SK-N-SH treated with all-trans-retinoic acid at 6 μM for 48 hours (cell line): Measurements from ENCODE around the gene LSAMP.
A peak's percentile ranks its signal among the peaks of the same experiment; 100 is the strongest.

Source experiments
- ATAC-seq: fragments of 200-7000 bp; cut with Tn5 transposase; 3 replicates; pipeline ENCODE4 v1.9.1; 2020; ENCODE audit warnings: mild to moderate bottlenecking, moderate library complexity
- ARNTL ChIP-seq: fragments of 450-650 bp; formaldehyde crosslinking; IDR thresholded peaks from 2 replicates; pipeline ENCODE4 v1.5.0; 2020; ENCODE audit warnings: low read depth, mild to moderate bottlenecking, moderate library complexity, borderline replicate concordance
- BACH2 ChIP-seq: fragments of 250-450 bp; sonication (Bioruptor Pico); IDR thresholded peaks from 2 replicates; pipeline ENCODE4 v1.9.0; 2021; ENCODE audit warnings: mild to moderate bottlenecking, borderline replicate concordance
- CREB5 ChIP-seq: fragments of 250-450 bp; sonication (Bioruptor Pico); IDR thresholded peaks from 2 replicates; pipeline ENCODE4 v1.5.1; 2020; ENCODE audit warnings: low read depth, mild to moderate bottlenecking, moderate library complexity
- CSDC2 ChIP-seq: fragments of 250-450 bp; sonication (Bioruptor Pico); IDR thresholded peaks from 2 replicates; pipeline ENCODE4 v1.5.0; 2020; ENCODE audit warnings: mild to moderate bottlenecking, moderate library complexity
- CSRNP3 ChIP-seq: fragments of 250-450 bp; sonication (Bioruptor Pico); IDR thresholded peaks from 2 replicates; pipeline ENCODE4 v1.5.1; 2021; ENCODE audit warnings: mild to moderate bottlenecking, moderate library complexity
- GLIS3 ChIP-seq: fragments of 250-450 bp; sonication (Bioruptor Pico); IDR thresholded peaks from 2 replicates; pipeline ENCODE4 v1.5.0; 2020; ENCODE audit warnings: mild to moderate bottlenecking, moderate library complexity
- ISL1 ChIP-seq: fragments of 250-450 bp; sonication (Bioruptor Pico); IDR thresholded peaks from 2 replicates; pipeline ENCODE4 v2.1.2; 2022; ENCODE audit warnings: mild to moderate bottlenecking, moderate library complexity
- OSR1 ChIP-seq: fragments of 250-450 bp; sonication (Bioruptor Pico); IDR thresholded peaks from 2 replicates; pipeline ENCODE4 v1.8.0; 2022; ENCODE audit warnings: moderate library complexity, mild to moderate bottlenecking, inconsistent platforms
- PATZ1 ChIP-seq: fragments of 250-450 bp; sonication (Bioruptor Pico); IDR thresholded peaks from 2 replicates; pipeline ENCODE4 v1.8.0; 2020; ENCODE audit warnings: mild to moderate bottlenecking, moderate library complexity, borderline replicate concordance
- POU6F1 ChIP-seq: fragments of 250-450 bp; sonication (Bioruptor Pico); IDR thresholded peaks from 2 replicates; pipeline ENCODE4 v1.8.0; 2021; ENCODE audit warnings: low read depth, mild to moderate bottlenecking, moderate library complexity, borderline replicate concordance
- PPARA ChIP-seq: fragments of 250-450 bp; sonication (Bioruptor Pico); IDR thresholded peaks from 2 replicates; pipeline ENCODE4 v1.5.0; 2020; ENCODE audit warnings: mild to moderate bottlenecking, borderline replicate concordance
- RARB ChIP-seq: fragments of 250-450 bp; sonication (Bioruptor Pico); IDR thresholded peaks from 2 replicates; pipeline ENCODE4 v1.8.0; 2021; ENCODE audit warnings: mild to moderate bottlenecking, moderate library complexity
- SNAI2 ChIP-seq: fragments of 250-450 bp; sonication (Bioruptor Pico); IDR thresholded peaks from 2 replicates; pipeline ENCODE4 v1.5.0; 2020; ENCODE audit warnings: mild to moderate bottlenecking, moderate library complexity
- TCF4 ChIP-seq: fragments of 250-450 bp; sonication (Bioruptor Pico); IDR thresholded peaks from 2 replicates; pipeline ENCODE4 v1.8.0; 2021; ENCODE audit warnings: mild to moderate bottlenecking, moderate library complexity, borderline replicate concordance
- TOX ChIP-seq: fragments of 250-450 bp; sonication (Bioruptor Pico); IDR thresholded peaks from 2 replicates; pipeline ENCODE4 v1.8.0; 2021; ENCODE audit warnings: mild to moderate bottlenecking, moderate library complexity, borderline replicate concordance
- TSHZ2 ChIP-seq: fragments of 250-450 bp; sonication (Bioruptor Pico); IDR thresholded peaks from 2 replicates; pipeline ENCODE4 v1.5.0; 2020; ENCODE audit warnings: mild to moderate bottlenecking, moderate library complexity
- ZC3H10 ChIP-seq: fragments of 250-450 bp; sonication (Bioruptor Pico); IDR thresholded peaks from 2 replicates; pipeline ENCODE4 v1.5.1; 2021; ENCODE audit warnings: mild to moderate bottlenecking, moderate library complexity
- ZFP3 ChIP-seq: fragments of 250-450 bp; sonication (Bioruptor Pico); IDR thresholded peaks from 2 replicates; pipeline ENCODE4 v1.5.0; 2020; ENCODE audit warnings: mild to moderate bottlenecking, moderate library complexity
- ZFP30 ChIP-seq: fragments of 450-650 bp; formaldehyde crosslinking; IDR thresholded peaks from 2 replicates; pipeline ENCODE4 v1.5.0; 2022; ENCODE audit warnings: mild to moderate bottlenecking, moderate library complexity
- ZNF565 ChIP-seq: fragments of 450-650 bp; formaldehyde crosslinking; conservative IDR thresholded peaks from 2 replicates; pipeline ENCODE4 v1.5.0; 2020; ENCODE audit warnings: low read depth, mild to moderate bottlenecking, moderate library complexity
- ZNF70 ChIP-seq: fragments of 450-650 bp; formaldehyde crosslinking; IDR thresholded peaks from 2 replicates; pipeline ENCODE4 v1.5.0; 2020; ENCODE audit warnings: mild to moderate bottlenecking, moderate library complexity
- ZNF8 ChIP-seq: fragments of 450-650 bp; formaldehyde crosslinking; IDR thresholded peaks from 2 replicates; pipeline ENCODE4 v1.5.0; 2020; ENCODE audit warnings: mild to moderate bottlenecking, moderate library complexity

The LSAMP gene

GRCh38 chr3:116474801-116475200 is 29.5 kb upstream of the LSAMP start:
- ATAC-seq = no peak
- no peak for TF ChIP-seq ZNF565 (CRISPR knock-in tag)
- TF ChIP-seq ISL1 (CRISPR knock-in tag) = no peak
- no peak for TF ChIP-seq PATZ1 (CRISPR knock-in tag)
- no peak for TF ChIP-seq CSDC2
- TF ChIP-seq RARB (CRISPR knock-in tag) = no peak
- TF ChIP-seq ZFP3 (CRISPR knock-in tag) = no peak
- TF ChIP-seq GLIS3 (CRISPR knock-in tag) = no peak
- no peak for TF ChIP-seq BACH2 (CRISPR knock-in tag)
- no peak for TF ChIP-seq TOX (CRISPR knock-in tag)
- no peak for TF ChIP-seq ZFP30 (CRISPR knock-in tag)
- TF ChIP-seq ARNTL (CRISPR knock-in tag) = no peak
- no peak for TF ChIP-seq TCF4 (CRISPR knock-in tag)
- no peak for TF ChIP-seq ZC3H10 (CRISPR knock-in tag)
- TF ChIP-seq POU6F1 = no peak
- no peak for TF ChIP-seq ZNF70 (CRISPR knock-in tag)
- TF ChIP-seq CSRNP3 (CRISPR knock-in tag) = no peak
- TF ChIP-seq OSR1 = no peak
- no peak for TF ChIP-seq PPARA
- no peak for TF ChIP-seq CREB5
- TF ChIP-seq TSHZ2 (CRISPR knock-in tag) = no peak

- peak; percentile 47 for ATAC-seq
- TF ChIP-seq ZFP3 (CRISPR knock-in tag) = no peak
- no peak for TF ChIP-seq TCF4 (CRISPR knock-in tag)
- TF ChIP-seq ZNF565 (CRISPR knock-in tag) = no peak
- no peak for TF ChIP-seq CSDC2
- TF ChIP-seq ZNF8 (CRISPR knock-in tag) = no peak
- no peak for TF ChIP-seq PATZ1 (CRISPR knock-in tag)
- no peak for TF ChIP-seq SNAI2
- TF ChIP-seq TOX (CRISPR knock-in tag) = no peak
- TF ChIP-seq ZNF70 (CRISPR knock-in tag) = no peak
- TF ChIP-seq CSRNP3 (CRISPR knock-in tag) = no peak
Measured at GRCh38 chr3:116474032-116474780, 28.9 kb upstream of the LSAMP start.
